Measurements from ENCODE around the gene CCDC188.

CCDC188 gene

DNA sequence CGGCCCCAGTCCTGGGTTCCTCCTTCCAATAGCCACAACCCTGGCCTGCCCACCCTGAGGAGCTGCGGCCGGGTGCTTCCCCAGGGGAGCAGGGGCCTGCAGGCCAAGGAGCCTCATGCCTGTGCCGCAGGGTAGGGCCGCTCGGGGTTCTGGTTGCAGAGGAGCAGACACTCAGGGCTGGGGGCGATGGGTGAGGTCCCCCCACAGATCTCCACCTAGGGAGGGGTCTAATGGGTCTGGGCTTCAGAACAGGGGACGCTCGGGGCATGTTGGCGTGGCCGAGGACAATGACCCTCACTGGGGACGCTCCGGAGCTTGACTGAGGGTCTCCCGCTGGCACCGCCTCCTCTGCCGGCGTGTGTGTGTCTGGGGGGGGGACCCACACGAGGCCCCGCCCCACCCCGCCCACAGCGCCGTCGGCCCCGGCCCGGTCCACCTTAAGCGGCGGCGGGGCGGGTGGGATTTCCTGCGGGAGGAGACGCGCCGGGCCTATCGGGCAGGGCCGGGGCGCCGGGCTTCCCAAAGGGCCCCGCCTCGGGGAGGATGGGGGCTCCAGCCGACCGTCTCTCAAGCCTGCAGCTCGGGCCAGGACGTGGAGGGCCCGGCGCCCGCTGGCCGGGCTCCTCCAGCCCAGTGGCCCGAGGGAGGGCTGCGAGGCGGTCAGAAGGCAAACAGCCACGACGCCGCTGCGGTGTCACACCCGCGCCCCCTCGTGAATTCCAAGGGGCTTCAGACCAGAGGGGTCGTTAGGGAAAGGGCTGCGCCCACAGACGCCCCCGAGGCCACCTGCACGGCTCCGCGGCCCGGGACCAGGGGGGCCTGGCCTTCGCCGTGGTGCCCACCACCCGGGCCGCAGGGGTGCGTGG is 19.9 kb downstream of the CCDC188 start:
- peaks cover 0 to 36% of the 10 kb centered on the region in 2 experiments; a peak in 1 of 3 replicates for H3K36me3 ChIP-seq (ENCODE audit: control insufficient read depth in 2 of 2, insufficient read depth in 1 of 2, low read length in 2 of 2)
- peak overlapping the region; percentile 69 for H3K4me3 ChIP-seq (ENCODE audit: low read depth, low read length)
- POLR2A ChIA-PET: interaction anchor here (1.0 to 4.9 kb wide), 2 partner anchors 12 to 18 kb away, joined by 3 to 62 read pairs; partner anchors contain the start of genes RANBP1 and TRMT2A
- H3K9me3 ChIP-seq (ENCODE audit: control insufficient read depth, insufficient read depth, low read depth, low read length): no peaks in the 10 kb centered on the region
- H3K4me1 ChIP-seq (ENCODE audit: control insufficient read depth, insufficient read depth, low read length): peaks cover 5% of the 10 kb centered on the region; the same call in 1 of the 2 replicates
- CTCF ChIA-PET: interaction anchor here (0.9 kb wide), 1 partner anchor 183 kb away, joined by 4 read pairs; no protein-coding TSS in a partner anchor
- H3K27ac ChIP-seq (ENCODE audit: extremely low read depth, low read depth, low read length): peak overlapping the region; percentile 82
- TF ChIP-seq ZNF394 (tag by site-specific recombination; IDR thresholded peaks at IDR 0.05; ENCODE audit: borderline replicate concordance) (no peak), ZNF174 (tag by site-specific recombination; IDR thresholded peaks at IDR 0.05) (no peak), ZXDB (tag by site-specific recombination; IDR thresholded peaks at IDR 0.05) (0 out of 2 replicates have a peak, but pooled peaks have one; percentile 27), SP3 (tag by site-specific recombination; IDR thresholded peaks at IDR 0.05) (peak; percentile 80), ZBTB8A (tag by site-specific recombination; IDR thresholded peaks at IDR 0.05) (peak; percentile 95), ZNF658 (tag by site-specific recombination; IDR thresholded peaks at IDR 0.05) (no peak), KLF9 (tag by site-specific recombination; IDR thresholded peaks at IDR 0.05; ENCODE audit: low read depth) (peak; percentile 84), EGR2 (tag by site-specific recombination; IDR thresholded peaks at IDR 0.05; ENCODE audit: low read depth) (0 out of 2 replicates have a peak, but pooled peaks have one; percentile 20), ZBTB20 (tag by site-specific recombination; IDR thresholded peaks at IDR 0.05) (peak; percentile 24; the same call in 1 of the 2 replicates), ZNF777 (tag by site-specific recombination; IDR thresholded peaks at IDR 0.05; ENCODE audit: borderline replicate concordance) (no peak), HOXA7 (CRISPR knock-in tag; IDR thresholded peaks at IDR 0.05; ENCODE audit: borderline replicate concordance) (no peak), ZNF571 (tag by site-specific recombination; IDR thresholded peaks at IDR 0.05) (no peak), SETDB1 (IDR thresholded peaks at IDR 0.05; ENCODE audit: insufficient read length, low read length) (no peak), SP2 (tag by site-specific recombination; IDR thresholded peaks at IDR 0.05) (peak; percentile 77), ZNF114 (tag by site-specific recombination; IDR thresholded peaks at IDR 0.05) (no peak), GLIS2 (tag by site-specific recombination; IDR thresholded peaks at IDR 0.05) (peak; percentile 97), ZNF302 (tag by site-specific recombination; IDR thresholded peaks at IDR 0.05; ENCODE audit: low read depth) (no peak), ZNF76 (tag by site-specific recombination; IDR thresholded peaks at IDR 0.05; ENCODE audit: borderline replicate concordance, low read depth) (peak; percentile 63; the same call in 1 of the 2 replicates)
- TF ChIP-seq, protein P1, sequence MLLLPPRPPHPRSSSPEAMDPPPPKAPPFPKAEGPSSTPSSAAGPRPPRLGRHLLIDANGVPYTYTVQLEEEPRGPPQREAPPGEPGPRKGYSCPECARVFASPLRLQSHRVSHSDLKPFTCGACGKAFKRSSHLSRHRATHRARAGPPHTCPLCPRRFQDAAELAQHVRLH (tag by site-specific recombination; IDR thresholded peaks at IDR 0.05): no peak
- TF ChIP-seq, protein P2, sequence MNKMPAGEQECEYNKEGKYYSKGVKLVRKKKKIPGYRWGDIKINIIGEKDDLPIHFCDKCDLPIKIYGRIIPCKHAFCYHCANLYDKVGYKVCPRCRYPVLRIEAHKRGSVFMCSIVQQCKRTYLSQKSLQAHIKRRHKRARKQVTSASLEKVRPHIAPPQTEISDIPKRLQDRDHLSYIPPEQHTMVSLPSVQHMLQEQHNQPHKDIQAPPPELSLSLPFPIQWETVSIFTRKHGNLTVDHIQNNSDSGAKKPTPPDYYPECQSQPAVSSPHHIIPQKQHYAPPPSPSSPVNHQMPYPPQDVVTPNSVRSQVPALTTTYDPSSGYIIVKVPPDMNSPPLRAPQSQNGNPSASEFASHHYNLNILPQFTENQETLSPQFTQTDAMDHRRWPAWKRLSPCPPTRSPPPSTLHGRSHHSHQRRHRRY (tag by site-specific recombination; IDR thresholded peaks at IDR 0.05): no peak
- TF ChIP-seq, protein P3, sequence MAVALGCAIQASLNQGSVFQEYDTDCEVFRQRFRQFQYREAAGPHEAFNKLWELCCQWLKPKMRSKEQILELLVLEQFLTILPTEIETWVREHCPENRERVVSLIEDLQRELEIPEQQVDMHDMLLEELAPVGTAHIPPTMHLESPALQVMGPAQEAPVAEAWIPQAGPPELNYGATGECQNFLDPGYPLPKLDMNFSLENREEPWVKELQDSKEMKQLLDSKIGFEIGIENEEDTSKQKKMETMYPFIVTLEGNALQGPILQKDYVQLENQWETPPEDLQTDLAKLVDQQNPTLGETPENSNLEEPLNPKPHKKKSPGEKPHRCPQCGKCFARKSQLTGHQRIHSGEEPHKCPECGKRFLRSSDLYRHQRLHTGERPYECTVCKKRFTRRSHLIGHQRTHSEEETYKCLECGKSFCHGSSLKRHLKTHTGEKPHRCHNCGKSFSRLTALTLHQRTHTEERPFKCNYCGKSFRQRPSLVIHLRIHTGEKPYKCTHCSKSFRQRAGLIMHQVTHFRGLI (tag by site-specific recombination; IDR thresholded peaks at IDR 0.05): no peak
- TF ChIP-seq, protein P4, sequence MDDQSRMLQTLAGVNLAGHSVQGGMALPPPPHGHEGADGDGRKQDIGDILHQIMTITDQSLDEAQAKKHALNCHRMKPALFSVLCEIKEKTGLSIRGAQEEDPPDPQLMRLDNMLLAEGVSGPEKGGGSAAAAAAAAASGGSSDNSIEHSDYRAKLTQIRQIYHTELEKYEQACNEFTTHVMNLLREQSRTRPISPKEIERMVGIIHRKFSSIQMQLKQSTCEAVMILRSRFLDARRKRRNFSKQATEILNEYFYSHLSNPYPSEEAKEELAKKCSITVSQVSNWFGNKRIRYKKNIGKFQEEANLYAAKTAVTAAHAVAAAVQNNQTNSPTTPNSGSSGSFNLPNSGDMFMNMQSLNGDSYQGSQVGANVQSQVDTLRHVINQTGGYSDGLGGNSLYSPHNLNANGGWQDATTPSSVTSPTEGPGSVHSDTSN (CRISPR knock-in tag; IDR thresholded peaks at IDR 0.05): no peak
- TF ChIP-seq, protein P5, sequence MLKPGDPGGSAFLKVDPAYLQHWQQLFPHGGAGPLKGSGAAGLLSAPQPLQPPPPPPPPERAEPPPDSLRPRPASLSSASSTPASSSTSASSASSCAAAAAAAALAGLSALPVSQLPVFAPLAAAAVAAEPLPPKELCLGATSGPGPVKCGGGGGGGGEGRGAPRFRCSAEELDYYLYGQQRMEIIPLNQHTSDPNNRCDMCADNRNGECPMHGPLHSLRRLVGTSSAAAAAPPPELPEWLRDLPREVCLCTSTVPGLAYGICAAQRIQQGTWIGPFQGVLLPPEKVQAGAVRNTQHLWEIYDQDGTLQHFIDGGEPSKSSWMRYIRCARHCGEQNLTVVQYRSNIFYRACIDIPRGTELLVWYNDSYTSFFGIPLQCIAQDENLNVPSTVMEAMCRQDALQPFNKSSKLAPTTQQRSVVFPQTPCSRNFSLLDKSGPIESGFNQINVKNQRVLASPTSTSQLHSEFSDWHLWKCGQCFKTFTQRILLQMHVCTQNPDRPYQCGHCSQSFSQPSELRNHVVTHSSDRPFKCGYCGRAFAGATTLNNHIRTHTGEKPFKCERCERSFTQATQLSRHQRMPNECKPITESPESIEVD (tag by site-specific recombination; IDR thresholded peaks at IDR 0.05): no peak
- TF ChIP-seq, protein P6, sequence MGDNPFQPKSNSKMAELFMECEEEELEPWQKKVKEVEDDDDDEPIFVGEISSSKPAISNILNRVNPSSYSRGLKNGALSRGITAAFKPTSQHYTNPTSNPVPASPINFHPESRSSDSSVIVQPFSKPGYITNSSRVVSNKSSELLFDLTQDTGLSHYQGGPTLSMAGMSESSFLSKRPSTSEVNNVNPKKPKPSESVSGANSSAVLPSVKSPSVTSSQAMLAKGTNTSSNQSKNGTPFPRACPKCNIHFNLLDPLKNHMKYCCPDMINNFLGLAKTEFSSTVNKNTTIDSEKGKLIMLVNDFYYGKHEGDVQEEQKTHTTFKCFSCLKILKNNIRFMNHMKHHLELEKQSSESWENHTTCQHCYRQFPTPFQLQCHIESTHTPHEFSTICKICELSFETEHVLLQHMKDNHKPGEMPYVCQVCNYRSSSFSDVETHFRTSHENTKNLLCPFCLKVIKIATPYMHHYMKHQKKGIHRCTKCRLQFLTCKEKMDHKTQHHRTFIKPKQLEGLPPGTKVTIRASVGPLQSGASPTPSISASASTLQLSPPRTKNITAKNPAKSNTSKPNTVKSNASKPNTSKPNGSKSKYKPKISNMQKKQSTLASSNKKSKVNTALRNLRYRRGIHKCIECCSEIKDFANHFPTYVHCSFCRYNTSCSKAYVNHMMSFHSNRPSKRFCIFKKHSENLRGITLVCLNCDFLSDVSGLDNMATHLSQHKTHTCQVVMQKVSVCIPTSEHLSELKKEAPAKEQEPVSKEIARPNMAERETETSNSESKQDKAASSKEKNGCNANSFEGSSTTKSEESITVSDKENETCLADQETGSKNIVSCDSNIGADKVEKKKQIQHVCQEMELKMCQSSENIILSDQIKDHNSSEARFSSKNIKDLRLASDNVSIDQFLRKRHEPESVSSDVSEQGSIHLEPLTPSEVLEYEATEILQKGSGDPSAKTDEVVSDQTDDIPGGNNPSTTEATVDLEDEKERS (tag by site-specific recombination; IDR thresholded peaks at IDR 0.05): no peak
- TF ChIP-seq, protein P7, sequence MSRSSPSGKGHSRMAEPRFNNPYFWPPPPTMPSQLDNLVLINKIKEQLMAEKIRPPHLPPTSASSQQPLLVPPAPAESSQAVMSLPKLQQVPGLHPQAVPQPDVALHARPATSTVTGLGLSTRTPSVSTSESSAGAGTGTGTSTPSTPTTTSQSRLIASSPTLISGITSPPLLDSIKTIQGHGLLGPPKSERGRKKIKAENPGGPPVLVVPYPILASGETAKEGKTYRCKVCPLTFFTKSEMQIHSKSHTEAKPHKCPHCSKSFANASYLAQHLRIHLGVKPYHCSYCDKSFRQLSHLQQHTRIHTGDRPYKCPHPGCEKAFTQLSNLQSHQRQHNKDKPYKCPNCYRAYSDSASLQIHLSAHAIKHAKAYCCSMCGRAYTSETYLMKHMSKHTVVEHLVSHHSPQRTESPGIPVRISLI (tag by site-specific recombination; IDR thresholded peaks at IDR 0.05): no peak
